Left ventricle myocardium inferior (tissue), 1 donor: ENCODE results near the gene ACE. TPM values are rescaled to one million over a fixed set of nuclear protein-coding genes. Genes with fewer than 3 reads are reported as not detected.

Experiments used
- DNase-seq: peaks from one replicate; pipeline ENCODE4 v3.0.0-alpha.2; 2020
- H3K27ac ChIP-seq: fragments of 200-600 bp; replicated peaks from 2 replicates; pipeline ENCODE4 v1.8.0; 2021
- H3K27me3 ChIP-seq: fragments of 200-600 bp; 2 replicates; pipeline ENCODE4 v1.8.0; 2021; ENCODE audit warnings: low read depth
- H3K36me3 ChIP-seq: fragments of 200-600 bp; 2 replicates; pipeline ENCODE4 v1.8.0; 2021
- H3K4me1 ChIP-seq: fragments of 200-600 bp; 2 replicates; pipeline ENCODE4 v1.8.0; 2021
- H3K4me3 ChIP-seq: fragments of 200-600 bp; 2 replicates; pipeline ENCODE4 v1.8.0; 2021; ENCODE audit warnings: mild to moderate bottlenecking, moderate library complexity
- H3K9me3 ChIP-seq: fragments of 200-600 bp; replicated peaks from 2 replicates; pipeline ENCODE4 v1.8.0; 2021
- CTCF ChIP-seq: fragments of 200-600 bp; IDR thresholded peaks from 2 replicates; pipeline ENCODE4 v1.8.0; 2021; ENCODE audit warnings: antibody characterized with exemption, mild to moderate bottlenecking, borderline replicate concordance
- intact Hi-C: fragments of 100-400 bp; cut with micrococcal nuclease; formaldehyde crosslinking; loops from one replicate; pipeline ENCODE4 v1.11.0; 2022
- total RNA-seq: library from RNA; stranded (reverse); fragmentation: NEBNext Ultra II Directional; extraction: Animal tissue kit (Norgen Biotek cat#: 25700); gene quantifications from one replicate; pipeline ENCODE4 v1.2.1, GENCODE V29; 2021
- donor health status: DM: no; HTN: yes; CAD: no; lungs with severe emphysema.

The ACE gene
- total RNA-seq, 1 donor from 2014 or later, result 6.2 TPM

- DNase-seq, result no peak
- Histone ChIP-seq H3K9me3 (no peaks in the 10 kb centered on the region), H3K36me3 (no peaks in the 10 kb centered on the region), H3K27me3 (peaks cover 7% of the 10 kb centered on the region), H3K27ac (no peak overlapping the region), H3K4me3 (no peak overlapping the region), H3K4me1 (no peaks in the 10 kb centered on the region)
- intact Hi-C loops, result no loop called here
- no peak for TF ChIP-seq CTCF
Observed at GRCh38 chr17:63486317-63487013, 9.6 kb downstream of the ACE start.

- no peak for TF ChIP-seq CTCF
- no peaks in the 10 kb centered on the region for H3K4me1 ChIP-seq
- H3K9me3 ChIP-seq, result no peaks in the 10 kb centered on the region
- H3K27me3 ChIP-seq, result peaks cover 7% of the 10 kb centered on the region
- H3K36me3 ChIP-seq, result no peaks in the 10 kb centered on the region
- H3K27ac ChIP-seq, result no peak overlapping the region
- no peak overlapping the region for H3K4me3 ChIP-seq
- intact Hi-C loops, result no loop called here
- DNase-seq, result no peak
Observed at GRCh38 chr17:63487014-63487339, 10.1 kb downstream of the ACE start.

GRCh38 chr17:63488851-63489250 lies 12.0 kb downstream of the ACE start:
- peaks cover 7% of the 10 kb centered on the region for H3K27me3 ChIP-seq
- no peak overlapping the region for H3K27ac ChIP-seq
- intact Hi-C loops, result no loop called here
- H3K36me3 ChIP-seq, result no peaks in the 10 kb centered on the region
- no peaks in the 10 kb centered on the region for H3K4me1 ChIP-seq
- no peak overlapping the region for H3K4me3 ChIP-seq
- no peak for TF ChIP-seq CTCF
- no peaks in the 10 kb centered on the region for H3K9me3 ChIP-seq
- no peak for DNase-seq

GRCh38 chr17:63489291-63489690 lies 12.4 kb downstream of the ACE start:
- Histone ChIP-seq H3K9me3 (no peaks in the 10 kb centered on the region), H3K36me3 (no peaks in the 10 kb centered on the region), H3K4me3 (no peak overlapping the region), H3K27ac (no peak overlapping the region), H3K27me3 (peaks cover 7% of the 10 kb centered on the region), H3K4me1 (no peaks in the 10 kb centered on the region)
- intact Hi-C loops, result no loop called here
- DNase-seq, result no peak
- no peak for TF ChIP-seq CTCF

GRCh38 chr17:63490329-63490728 lies 13.5 kb downstream of the ACE start:
- TF ChIP-seq CTCF, result no peak
- Histone ChIP-seq H3K4me1 (no peaks in the 10 kb centered on the region), H3K4me3 (no peak overlapping the region), H3K27ac (no peak overlapping the region), H3K36me3 (no peaks in the 10 kb centered on the region), H3K9me3 (no peaks in the 10 kb centered on the region), H3K27me3 (peaks cover 7% of the 10 kb centered on the region)
- intact Hi-C loops, result no loop called here
- no peak for DNase-seq
